Measurements from ENCODE around the gene SH3RF3. TPM values are rescaled to one million over a fixed set of nuclear protein-coding genes. Genes with fewer than 3 reads are reported as not detected.

Gene SH3RF3
- total RNA-seq, 1 donor from 2014 or later: 8.0 TPM

DNA sequence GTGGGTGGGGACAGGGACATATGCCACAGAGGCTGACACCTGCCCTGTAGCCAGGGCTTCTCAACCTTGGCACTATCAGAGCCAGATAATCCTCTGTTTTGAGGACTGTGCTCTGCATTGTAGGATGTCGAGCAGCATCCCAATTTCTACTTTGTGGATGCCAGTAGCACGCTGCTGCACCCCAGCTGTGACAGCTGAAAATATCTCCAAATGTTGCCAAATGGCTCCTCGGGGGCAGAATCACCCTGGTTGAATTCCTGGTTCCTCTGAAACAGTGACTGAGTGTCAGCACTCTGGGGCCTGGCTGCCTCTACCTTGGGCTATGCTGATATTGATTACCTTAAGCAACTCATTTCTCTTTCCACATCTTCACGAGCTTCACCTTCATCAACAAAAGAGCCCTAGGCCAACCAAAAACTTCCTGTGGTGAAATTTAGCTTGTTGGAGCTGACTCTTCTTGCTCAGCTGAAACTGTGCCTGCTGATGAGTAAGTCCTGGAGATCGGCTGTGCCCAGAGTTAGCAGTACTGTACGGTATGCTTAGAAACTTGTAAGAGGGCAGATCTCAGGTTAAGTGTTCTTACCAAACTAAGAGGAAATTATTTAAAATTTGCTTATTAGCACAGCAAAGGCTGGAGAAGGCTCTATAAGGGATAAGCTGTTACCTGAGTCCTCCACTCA, 346.7 kb downstream of the SH3RF3 start:
- no peak for ATAC-seq
- intact Hi-C loops (cut with DNase I): no loop called here
- no peak for DNase-seq (ENCODE audit: missing footprints)

DNA sequence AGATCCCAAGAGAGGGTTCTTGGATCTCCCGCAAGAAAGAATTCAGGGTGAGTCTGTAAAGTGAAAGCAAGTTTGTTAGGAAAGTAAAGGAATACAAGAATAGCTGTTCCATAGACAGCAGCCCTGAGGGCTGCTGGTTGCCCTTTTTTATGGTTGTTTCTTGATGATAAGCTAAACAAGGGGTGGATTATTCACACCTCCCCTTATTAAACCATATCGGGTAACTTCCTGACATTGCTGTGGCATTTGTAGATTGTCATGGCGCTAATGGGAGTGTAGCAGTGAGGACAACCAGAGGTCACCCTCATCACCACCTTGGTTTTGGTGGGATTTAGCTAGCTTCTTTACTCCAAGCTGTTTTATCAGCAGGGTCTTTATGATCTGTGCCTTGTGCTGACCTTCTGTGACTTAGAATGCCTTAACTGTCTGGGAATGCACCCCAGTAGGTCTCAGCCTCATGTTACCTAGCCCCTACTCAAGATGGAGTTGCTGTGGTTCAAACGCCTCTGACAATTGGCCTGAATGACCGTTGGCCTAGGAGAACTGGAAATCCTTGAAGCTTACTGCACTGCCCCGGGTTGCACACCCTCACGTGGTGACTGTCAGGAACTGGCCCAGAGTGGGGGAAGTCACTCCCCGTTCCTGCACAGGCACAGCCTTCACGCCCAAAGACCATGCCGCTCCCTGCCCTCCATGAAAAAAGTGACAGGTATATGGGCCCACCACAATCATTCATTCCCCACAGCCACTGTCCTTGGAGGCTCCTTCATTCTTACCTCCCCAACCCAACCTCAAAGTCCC, 347.8 kb downstream of the SH3RF3 start:
- ATAC-seq (no peak), DNase-seq (ENCODE audit: missing footprints) (no peak)
- intact Hi-C loops (cut with DNase I): no loop called here

DNA sequence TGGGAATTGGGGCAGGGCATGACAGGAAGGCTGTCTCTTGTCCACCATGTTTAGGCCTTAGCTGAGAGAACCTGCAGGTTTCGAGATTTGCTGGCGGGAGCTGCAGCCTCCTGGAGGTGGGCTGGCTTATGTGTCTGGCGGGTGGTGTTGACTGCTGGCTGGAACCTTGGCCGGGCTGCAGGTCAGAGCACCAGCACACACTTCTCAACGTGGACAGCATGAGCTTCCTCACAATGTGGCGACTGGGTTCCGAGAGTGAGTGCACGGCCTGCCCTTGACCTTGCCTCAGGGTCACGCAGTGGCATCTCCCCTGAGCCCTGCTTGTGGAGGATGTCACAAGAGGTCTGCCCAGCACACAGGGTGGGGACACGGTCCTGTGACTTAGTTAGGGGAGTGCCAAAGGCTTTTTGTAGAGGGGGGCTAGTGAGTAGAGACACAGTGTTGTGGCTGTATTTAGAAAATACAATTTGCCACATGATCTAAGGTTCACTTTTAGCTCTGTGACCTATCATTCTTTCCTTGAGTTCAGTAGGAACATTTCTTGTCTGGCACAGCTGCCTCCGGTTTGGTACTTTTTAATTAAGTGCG, 350.0 kb downstream of the SH3RF3 start:
- peak; percentile 16 for ATAC-seq
- intact Hi-C loops (cut with DNase I): no loop called here

DNA sequence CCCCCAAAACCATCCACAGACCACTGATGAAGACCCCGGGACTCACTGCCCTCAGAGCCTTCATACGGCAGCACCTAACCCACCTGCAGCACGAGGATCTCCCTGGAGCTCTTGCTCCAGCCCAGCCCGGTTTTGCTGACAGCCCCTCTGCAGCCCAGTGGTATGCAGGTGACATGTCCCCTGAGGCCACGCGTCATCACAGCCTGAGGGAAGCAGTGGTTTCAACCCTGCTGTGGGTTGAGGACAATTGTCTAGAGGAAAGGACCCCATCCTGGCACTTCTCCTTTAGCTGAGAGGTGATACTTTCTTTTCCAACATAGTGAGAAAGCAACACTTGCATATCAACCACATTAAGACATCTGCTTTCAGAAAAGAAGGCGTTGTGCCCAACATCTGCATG, 350.8 kb downstream of the SH3RF3 start:
- ATAC-seq (no peak), DNase-seq (ENCODE audit: missing footprints) (no peak)
- intact Hi-C loops (cut with DNase I): no loop called here

More for the DNA sequence above, 350.0 kb downstream of the SH3RF3 start:
- no peak for DNase-seq (ENCODE audit: missing footprints)

DNA sequence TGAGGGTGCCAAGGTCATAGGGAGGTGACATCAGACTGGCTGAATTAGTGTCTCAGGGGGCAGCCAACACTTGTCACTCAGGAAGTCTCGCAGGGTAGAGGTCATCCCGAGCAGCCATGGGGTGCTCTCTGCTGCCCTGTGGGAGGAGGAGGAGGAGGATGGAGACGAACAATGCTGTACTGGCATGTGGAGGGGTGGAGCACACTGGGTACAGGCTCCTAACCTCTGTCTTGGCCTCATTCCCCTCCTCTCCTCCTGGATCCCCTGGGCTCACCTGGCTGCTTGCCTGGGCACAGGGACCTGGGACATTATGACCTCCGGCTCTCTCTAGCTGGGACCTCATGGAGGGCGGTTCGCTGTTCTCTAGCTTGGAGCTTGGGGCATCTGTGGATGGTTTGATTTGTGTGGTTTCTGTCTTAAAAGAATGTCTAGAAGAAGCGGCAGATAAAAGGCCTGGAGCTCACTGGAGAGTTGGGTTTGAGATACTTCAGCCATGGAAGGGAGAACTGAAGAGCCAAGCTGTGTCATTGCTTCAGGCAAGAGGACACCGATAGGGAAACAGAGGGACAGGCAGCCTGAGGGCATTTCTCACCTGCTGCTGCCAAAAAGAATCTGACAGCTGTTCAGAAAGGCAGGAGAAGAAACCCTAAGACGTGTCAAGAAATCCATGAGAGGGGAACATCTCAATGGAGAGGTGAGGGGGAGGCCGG, 351.6 kb downstream of the SH3RF3 start:
- ATAC-seq (no peak), DNase-seq (ENCODE audit: missing footprints) (no peak)
- intact Hi-C loops (cut with DNase I): no loop called here

DNA sequence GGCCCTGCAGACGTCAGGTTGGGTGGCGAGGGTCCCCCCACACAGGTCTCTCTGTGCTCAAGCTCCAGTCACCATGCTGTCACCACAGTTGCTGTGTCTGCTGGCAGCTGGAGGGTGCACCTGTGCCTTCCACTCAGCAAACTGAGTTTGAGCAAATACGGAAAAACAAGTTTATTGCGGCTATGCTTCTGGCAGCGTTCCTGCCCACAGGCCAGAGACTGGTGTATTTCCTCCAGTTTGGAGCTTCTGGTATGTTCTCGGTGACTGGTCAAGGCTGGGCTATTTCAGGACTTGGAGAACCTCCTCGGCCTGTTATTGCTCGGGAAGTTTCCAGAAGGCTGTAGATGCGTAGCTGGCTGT, 352.2 kb downstream of the SH3RF3 start:
- DNase-seq (ENCODE audit: missing footprints): no peak
- intact Hi-C loops (cut with DNase I): no loop called here
- ATAC-seq: no peak

DNA sequence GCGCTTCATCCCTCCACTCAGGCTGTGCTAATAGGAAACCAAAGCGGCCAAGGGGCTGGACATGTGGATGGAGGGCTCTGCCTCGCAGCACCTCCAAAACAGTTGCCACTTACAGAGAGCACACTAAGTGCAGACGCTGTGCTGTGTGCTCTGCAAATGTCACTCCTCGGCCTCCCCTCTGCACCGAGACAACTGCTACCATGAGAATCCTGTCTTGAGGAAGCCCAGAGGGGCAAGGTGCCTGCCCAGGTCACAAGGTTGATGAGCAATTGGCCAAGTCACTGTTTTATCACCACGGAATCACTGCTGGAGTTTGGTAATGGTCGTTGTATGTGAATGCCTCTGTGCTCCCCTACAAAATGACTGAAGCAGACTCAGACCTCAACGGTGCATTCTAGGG, 352.6 kb downstream of the SH3RF3 start:
- intact Hi-C loops (cut with DNase I): no loop called here
- DNase-seq (ENCODE audit: missing footprints) (no peak), ATAC-seq (no peak)

DNA sequence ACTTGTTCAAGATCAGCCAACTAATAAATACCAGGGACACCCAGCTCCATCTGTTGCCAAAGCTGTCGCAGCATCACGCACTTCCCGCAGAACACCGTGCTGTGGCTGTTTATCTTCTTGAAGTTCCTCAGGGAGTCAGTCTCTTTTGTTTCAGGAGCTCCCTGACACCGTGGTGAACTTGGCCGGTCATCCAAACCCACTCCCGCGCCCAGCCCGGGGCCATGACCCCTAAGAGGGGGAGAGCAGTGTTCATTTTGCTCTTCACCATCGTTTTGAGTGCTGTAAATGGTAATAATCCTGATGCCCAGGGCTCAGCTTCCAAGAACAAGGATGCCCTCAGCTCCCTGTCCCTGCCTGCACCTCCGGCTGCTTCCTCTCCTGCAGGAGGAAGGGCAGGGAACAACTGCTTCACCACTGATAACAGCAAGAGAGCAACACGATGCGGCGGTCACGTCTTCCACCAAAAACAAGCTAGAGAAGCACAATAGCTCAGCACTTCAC, 353.4 kb downstream of the SH3RF3 start:
- ATAC-seq (peak; percentile 30), DNase-seq (ENCODE audit: missing footprints) (no peak)
- intact Hi-C loops (cut with DNase I): no loop called here

DNA sequence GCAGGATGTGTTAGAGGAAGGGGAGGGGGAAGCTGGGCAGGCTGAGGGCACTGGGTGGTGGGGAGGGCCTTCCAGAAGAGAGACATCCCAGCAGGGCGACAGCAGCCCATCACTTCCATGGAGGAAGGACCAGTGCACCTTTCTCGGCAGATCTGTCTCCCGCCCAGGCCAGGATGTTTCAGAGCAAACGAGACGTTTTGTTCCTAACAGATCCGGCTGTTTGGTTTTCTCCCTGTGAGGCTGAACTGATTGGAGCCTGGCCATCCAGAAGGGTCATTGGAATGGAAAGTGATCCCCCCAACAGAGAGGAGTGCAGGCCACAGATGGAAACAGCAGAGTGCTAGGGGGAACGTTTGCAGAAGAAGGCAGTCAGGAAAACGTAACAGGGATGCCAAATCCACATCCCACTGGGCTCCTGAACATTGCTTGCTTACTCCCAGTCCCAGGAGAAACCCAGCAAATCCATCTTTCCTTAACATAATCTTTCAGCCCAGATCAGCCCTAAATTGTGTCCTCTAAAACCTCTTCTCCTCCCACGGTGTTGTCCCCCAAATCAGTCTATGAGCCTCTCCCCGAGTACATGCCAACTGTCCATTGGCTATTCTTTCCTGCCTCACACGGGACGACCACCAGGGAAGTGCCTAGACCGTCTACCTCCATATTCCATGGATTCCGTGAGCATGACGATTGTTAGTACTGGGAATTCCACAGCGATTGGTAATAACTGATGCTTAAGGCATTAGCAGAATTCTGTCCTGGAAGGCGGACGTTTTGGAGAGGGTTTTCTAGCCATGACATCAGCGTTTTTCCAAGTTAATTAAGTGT, 357.9 kb downstream of the SH3RF3 start:
- intact Hi-C loops (cut with DNase I): no loop called here
- DNase-seq (ENCODE audit: missing footprints) (no peak), ATAC-seq (no peak)

DNA sequence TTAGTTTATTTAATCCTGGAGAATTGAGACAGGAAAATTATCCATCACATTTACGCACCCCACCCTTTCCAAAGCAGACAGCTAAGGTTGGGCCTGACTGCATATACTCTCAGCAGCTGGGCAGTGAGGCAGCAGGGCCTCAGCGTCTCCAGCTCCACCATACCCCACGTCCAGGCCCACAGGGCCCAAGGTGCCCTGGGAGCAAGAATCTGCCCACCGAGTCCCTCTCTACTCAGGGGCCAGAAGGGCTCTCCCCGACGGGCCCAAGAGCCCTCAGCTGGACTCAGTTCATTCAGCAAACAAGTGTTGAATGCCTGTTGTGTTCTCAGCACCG, 358.5 kb downstream of the SH3RF3 start:
- DNase-seq (ENCODE audit: missing footprints): no peak
- no peak for ATAC-seq
- intact Hi-C loops (cut with DNase I): no loop called here

DNA sequence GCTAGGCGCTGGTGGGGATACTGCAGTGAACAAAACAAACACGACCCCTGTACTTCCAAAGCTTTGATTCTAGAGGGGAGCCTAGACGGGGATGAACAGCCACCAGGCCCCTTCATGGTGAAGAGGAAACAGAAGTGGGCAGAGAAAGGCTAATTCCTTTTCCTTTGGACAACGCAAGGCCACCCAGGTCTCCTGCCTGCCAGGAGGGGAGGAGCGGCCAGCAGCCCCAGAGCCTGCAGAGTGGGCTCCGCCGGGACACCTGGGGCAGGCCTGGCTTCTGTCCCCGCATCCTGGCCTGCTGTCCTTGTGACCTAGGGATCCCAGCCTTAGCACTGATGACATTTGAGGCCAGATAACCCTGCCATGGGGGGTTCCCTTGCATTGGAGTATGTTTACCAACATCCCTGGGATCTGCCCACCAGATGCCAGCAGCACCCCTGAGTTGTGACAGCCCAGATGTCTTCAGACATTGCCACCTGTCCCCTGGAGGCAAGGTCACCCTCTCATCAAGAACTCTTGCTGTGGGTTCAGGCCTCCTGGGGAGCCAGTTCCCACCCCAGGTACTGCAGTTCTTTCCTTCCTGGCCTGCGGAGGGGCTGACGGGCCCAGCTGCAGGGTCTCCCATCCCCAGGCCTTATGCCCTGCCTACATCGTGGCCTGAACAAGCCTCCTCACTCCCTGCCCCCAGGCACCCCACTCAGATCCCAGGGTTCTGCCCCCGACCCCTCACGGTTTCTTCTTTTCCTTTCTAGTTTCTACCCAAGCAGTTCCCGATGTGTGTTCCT, 359.1 kb downstream of the SH3RF3 start:
- intact Hi-C loops (cut with DNase I): no loop called here
- no peak for DNase-seq (ENCODE audit: missing footprints)

DNA sequence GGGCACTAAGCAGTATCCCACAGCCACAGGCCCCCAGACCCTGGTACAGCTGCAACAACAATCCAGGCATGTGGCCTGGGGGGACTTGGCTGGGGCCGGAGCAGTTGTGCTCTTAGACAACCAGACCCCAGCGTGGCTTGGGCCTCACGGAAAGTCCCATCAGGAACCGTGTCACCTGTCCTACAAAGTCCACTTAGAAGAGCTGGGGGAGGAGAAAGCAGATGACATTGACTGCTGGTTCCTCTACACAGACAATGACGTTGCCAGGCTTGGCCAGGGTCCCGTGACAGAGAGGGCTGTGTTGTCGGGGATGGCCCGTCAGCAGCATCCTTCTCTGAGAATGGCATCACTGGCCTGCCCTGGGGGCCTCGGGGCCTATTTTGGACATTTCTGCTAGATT, 360.3 kb downstream of the SH3RF3 start:
- intact Hi-C loops (cut with DNase I): no loop called here
- ATAC-seq (no peak), DNase-seq (ENCODE audit: missing footprints) (no peak)

More for the DNA sequence above, 359.1 kb downstream of the SH3RF3 start:
- ATAC-seq: no peak

DNA sequence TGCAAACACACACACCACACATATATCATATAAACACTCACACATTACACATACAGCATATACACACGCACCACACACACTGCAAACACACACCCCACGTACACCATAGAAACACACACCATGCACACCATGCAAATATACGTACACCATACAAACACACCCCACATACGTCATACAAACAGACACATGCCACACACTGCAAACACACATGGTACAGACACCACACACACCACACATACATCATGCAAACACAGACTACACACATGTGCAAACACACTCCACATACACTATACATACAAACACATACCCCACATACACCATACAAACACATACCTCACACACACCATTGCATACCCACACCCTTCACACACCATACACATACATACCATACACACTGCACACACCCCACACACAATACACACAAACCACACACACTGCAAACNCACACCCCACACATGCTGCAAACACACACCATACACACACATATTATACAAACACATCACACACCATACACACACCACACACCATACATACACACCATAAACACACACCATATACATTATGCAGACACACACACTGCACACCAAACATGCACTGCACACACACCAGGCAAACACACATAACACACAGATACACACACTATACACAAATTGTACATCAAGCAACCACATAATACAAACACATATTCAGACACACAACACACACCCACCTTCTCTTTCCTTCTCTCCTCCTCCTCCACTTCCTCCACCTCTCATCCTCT, 364.4 kb downstream of the SH3RF3 start:
- ATAC-seq (no peak), DNase-seq (ENCODE audit: missing footprints) (peak; percentile 7)
- intact Hi-C loops (cut with DNase I): no loop called here

DNA sequence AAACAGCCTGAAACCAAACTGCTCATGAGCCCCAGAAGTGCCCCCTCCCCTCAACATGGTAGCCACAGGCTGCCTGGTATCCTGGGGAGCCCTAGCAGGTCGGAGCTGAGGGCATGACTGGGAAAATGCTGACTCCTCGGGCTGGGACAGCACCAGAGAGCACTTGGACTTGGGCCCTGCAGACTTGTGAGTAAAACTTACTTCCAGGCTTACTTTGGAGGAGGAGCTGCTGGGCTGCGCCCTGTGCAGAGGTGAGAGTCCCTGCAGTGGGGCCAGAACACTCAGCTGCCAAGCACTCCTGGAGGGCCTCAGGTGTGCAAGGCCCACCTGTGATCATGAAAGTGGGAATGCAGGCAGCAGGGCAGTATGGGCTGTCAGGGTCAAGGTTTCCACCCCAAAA, 365.3 kb downstream of the SH3RF3 start:
- DNase-seq (ENCODE audit: missing footprints): peak; percentile 33
- intact Hi-C loops (cut with DNase I): loop anchor here (2.0 kb wide), 1 partner anchor 48 kb away; no protein-coding TSS in a partner anchor
- no peak for ATAC-seq

DNA sequence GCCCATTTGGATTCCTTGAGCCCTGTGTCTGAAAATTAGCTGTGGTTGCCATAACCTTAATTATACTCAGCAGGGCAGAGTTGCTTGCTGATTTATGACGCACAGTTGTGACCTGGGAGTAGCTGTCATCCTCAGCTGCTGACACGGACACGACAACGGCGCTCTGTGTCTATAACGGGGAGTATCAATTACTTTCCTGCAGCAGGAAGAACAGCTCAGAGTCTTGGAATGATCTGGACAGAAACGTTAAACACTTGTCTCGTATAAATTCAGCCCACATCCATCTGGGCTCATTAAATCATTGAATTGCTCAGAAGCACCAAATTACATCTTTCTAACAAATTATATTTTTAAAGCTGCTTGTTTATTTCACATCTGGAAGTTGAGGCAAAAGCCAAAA, 368.5 kb downstream of the SH3RF3 start:
- ATAC-seq (no peak), DNase-seq (ENCODE audit: missing footprints) (no peak)
- intact Hi-C loops (cut with DNase I): loop anchor here (5.0 kb wide), 1 partner anchor 210 kb away; no protein-coding TSS in a partner anchor

DNA sequence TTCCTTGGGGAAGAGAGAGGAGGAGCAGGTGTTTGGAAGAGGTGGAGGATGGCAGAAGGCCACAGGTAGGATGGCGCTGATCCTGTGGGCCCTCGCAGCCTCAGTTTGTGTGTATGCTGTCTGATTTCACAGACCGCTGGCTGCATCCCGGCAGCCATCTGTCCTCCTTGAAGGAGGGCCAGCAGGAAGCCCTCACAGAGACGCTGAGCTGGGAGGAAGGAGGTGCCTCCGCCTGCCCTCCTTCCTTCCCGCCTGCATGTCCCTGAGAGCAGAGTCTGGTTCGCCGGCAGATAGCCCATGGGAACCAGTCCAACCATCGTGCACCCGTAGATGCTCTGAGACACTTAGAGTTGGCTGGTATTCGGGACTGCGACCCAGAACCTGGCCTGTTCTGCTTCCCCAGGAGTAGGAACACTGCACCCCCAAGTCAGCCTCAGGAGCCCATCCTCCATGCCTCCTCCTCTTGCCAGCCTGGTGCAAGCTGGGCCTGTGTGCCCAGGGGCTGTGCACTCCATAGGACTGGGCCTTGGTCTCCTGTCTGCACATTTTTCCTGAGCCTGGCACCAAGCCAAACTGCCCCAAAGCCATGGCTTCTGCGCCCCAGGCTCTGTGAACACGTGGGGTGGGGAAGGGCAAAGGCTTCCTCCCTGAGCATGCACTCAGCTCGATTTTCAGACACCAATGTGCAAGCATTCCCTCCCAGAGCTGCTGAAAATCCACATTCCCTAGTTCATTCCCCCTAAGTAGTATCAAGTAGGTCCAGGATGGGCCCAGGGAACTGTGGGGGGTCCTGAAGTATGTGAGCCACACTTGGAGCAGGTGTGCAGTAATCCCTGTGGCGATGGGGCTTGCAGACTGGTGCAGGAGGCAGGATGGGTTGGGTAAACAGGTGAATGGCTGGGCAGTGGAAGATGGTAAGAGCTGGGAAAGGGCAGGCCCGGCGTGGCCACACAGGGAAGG, 369.2 kb downstream of the SH3RF3 start:
- intact Hi-C loops (cut with DNase I): loop anchor here (5.0 kb wide), 1 partner anchor 211 kb away; no protein-coding TSS in a partner anchor
- ATAC-seq (no peak), DNase-seq (ENCODE audit: missing footprints) (no peak)

Data from Right ventricle myocardium inferior (tissue), 1 donor.